ENCODE results near the gene CFDP1. TPM values are rescaled to one million over a fixed set of nuclear protein-coding genes. Genes with fewer than 3 reads are reported as not detected.

CFDP1 gene
- total and polyA plus RNA-seq, 2 of the 13 experiments (the other 11 are each of a cell fraction or from before 2014, with no cell fraction given), result 78.6 to 153 TPM

- CTCF ChIA-PET (ENCODE audit: low intra/inter-chr PET ratio, low total read pairs), result no interaction called here
- no peak for TF ChIP-seq PLRG1 (conservative IDR thresholded peaks at IDR 0.05)
- peak; percentile 57; the same call in 1 of the 2 replicates for TF ChIP-seq DMTF1 (CRISPR knock-in tag; IDR thresholded peaks at IDR 0.05)
- no peak for TF ChIP-seq ZNF3 (CRISPR knock-in tag; IDR thresholded peaks at IDR 0.05)
- TF ChIP-seq MAFG (CRISPR knock-in tag; IDR thresholded peaks at IDR 0.05), result no peak
- TF ChIP-seq BHLHE40 (IDR thresholded peaks at IDR 0.05; ENCODE audit: low read length), result no peak
- no peak for TF ChIP-seq ARNT (IDR thresholded peaks at IDR 0.05)
- TF ChIP-seq RARG (CRISPR knock-in tag; IDR thresholded peaks at IDR 0.05; ENCODE audit: low read depth), result 0 out of 2 replicates have a peak, but pooled peaks have one; percentile 36
- no peak for TF ChIP-seq PREB (CRISPR knock-in tag; IDR thresholded peaks at IDR 0.05)
- TF ChIP-seq TGIF2 (CRISPR knock-in tag; IDR thresholded peaks at IDR 0.05), result no peak
- TF ChIP-seq ZNF101 (CRISPR knock-in tag; IDR thresholded peaks at IDR 0.05; ENCODE audit: borderline replicate concordance, low read depth), result 0 out of 2 replicates have a peak, but pooled peaks have one; percentile 45
- TF ChIP-seq ZBTB20 (CRISPR knock-in tag; IDR thresholded peaks at IDR 0.05; ENCODE audit: borderline replicate concordance, low read depth), result no peak
- TF ChIP-seq ATF1 (CRISPR knock-in tag; IDR thresholded peaks at IDR 0.05), result no peak; the same call in none of the 2 replicates
- no peak for TF ChIP-seq KLF11 (CRISPR knock-in tag; IDR thresholded peaks at IDR 0.05)
- no peak for TF ChIP-seq PTBP1 (IDR thresholded peaks at IDR 0.05; ENCODE audit: low read depth, low read length, poor library complexity, severe bottlenecking)
- TF ChIP-seq KAT7 (CRISPR knock-in tag; IDR thresholded peaks at IDR 0.05; ENCODE audit: borderline replicate concordance), result 0 out of 2 replicates have a peak, but pooled peaks have one; percentile 7
- TF ChIP-seq ZBTB38 (CRISPR knock-in tag; IDR thresholded peaks at IDR 0.05), result 0 out of 2 replicates have a peak, but pooled peaks have one; percentile 53
- 0 out of 2 replicates have a peak, but pooled peaks have one; percentile 30 for TF ChIP-seq ZNF563 (CRISPR knock-in tag; IDR thresholded peaks at IDR 0.05)
- TF ChIP-seq SP4 (CRISPR knock-in tag; IDR thresholded peaks at IDR 0.05), result 0 out of 2 replicates have a peak, but pooled peaks have one; percentile 40
- 0 out of 2 replicates have a peak, but pooled peaks have one; percentile 6 for TF ChIP-seq IRF9 (CRISPR knock-in tag; IDR thresholded peaks at IDR 0.05; ENCODE audit: borderline replicate concordance)
- TF ChIP-seq ZNF678 (CRISPR knock-in tag; IDR thresholded peaks at IDR 0.05), result no peak
- TF ChIP-seq MTF2 (CRISPR knock-in tag; IDR thresholded peaks at IDR 0.05; ENCODE audit: borderline replicate concordance), result no peak
These were observed 128.6 kb downstream of the CFDP1 start for GRCh38 chr16:75304521-75305363.

More at GRCh38 chr16:75304521-75305363, 128.6 kb downstream of the CFDP1 start:
- WGBS (ENCODE audit: low lambda C conversion rate), result 49% methylated on average over 4 of the region's 4 CpGs
- in situ Hi-C loops (cut with HindIII; ENCODE audit: extremely low pct_ligation_motif_present, low pct_unique_long_range_greater_than_20kb) (loop anchor here (5.0 kb wide), 1 partner anchor 37 kb away; no protein-coding TSS in a partner anchor), intact Hi-C loops (cut with micrococcal nuclease; ENCODE audit: unreplicated experiment) (loop anchor here (1.0 to 2.0 kb wide), 2 partner anchors 42 to 80 kb away; no protein-coding TSS in a partner anchor)
- Histone ChIP-seq H3K36me3 (replicated peaks in 1 of 2; ENCODE audit: control insufficient read depth in 1 of 2, insufficient read depth in 2 of 2, low read length in 2 of 2) (peaks cover 11 to 43% of the 10 kb centered on the region in 2 experiments), H3K4me1 (ENCODE audit: insufficient read depth, low read length) (peaks cover 61% of the 10 kb centered on the region), H3K9me3 (ENCODE audit: low read length) (no peaks in the 10 kb centered on the region), H3K27ac (ENCODE audit: extremely low read length, insufficient read depth, low read length) (peak overlapping the region; percentile 99), H2AFZ (ENCODE audit: low read length) (no peak overlapping the region), H3K9ac (ENCODE audit: insufficient read depth, low read depth, low read length) (peak overlapping the region; percentile 89), H3K79me2 (ENCODE audit: insufficient read depth, low read length) (peaks cover 3% of the 10 kb centered on the region), H3K4me2 (ENCODE audit: low read depth, low read length) (peak overlapping the region; percentile 96), H4K20me1 (ENCODE audit: insufficient read depth, low read length) (no peaks in the 10 kb centered on the region), H3K4me3 (replicated peaks in 1 of 3; ENCODE audit: insufficient read depth in 1 of 3, low read depth in 2 of 3, low read length in 3 of 3) (peak overlapping the region in 2 of 3 experiments; percentile 3 to 62; a peak in 1 of 6 replicates), H3K27me3 (ENCODE audit: control insufficient read depth in 1 of 2, insufficient read depth in 2 of 2, low read length in 2 of 2) (no peaks in the 10 kb centered on the region; a peak in 1 of 5 replicates)
- POLR2A ChIA-PET, result interaction anchor here (0.9 to 10.2 kb wide), 32 partner anchors 8 to 698 kb away, joined by 3 to 312 read pairs (median 6); partner anchors contain the start of genes BCAR1, CFDP1, GLG1 and KARS1
- DNase-seq (ENCODE audit: low spot score) (peak; percentile 67), FAIRE-seq (no peak), ATAC-seq (peak; percentile 30)
- BruUV-seq (replicated peaks), result no TSS peak

All from HepG2 (cell line).